ENCODE data around the gene DSC1.

The DSC1 gene

DNA sequence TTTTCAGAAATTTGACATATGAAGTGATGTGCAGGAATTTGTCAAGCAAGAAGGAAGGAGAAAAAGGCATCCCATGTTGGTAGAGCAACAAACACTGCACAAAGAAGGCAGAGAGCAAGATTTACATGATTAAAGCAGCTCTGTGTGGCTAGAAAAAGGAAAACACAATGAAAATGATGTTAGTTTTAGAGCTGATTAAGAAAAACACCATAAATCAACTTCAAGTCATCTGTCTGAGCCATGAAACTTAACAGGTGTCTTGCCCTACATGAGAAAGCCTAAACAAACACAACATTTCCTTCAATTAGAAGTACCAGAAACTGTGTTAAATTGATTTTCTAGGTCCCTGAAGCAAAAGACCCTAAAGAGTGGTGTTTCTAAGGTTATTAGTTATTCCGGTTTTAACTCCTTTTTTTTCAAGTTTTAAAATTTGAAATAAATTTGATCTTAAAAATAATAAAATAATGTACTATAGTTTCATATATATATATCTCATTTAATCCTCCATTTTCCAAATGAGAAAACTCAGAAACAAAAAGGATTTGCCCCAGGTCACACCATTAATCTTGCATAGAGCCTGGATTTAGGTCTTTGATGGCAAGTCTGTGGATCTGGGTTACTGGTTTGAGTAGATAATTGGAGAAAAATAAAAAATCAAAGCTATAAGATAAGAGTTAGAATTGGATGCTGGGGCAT is 8.6 kb upstream of the DSC1 start:
- no peak overlapping the region for H3K4me3 ChIP-seq (ENCODE audit: low read depth, low read length)
- H3K27me3 ChIP-seq (ENCODE audit: control insufficient read depth, insufficient read depth, low read length), result no peaks in the 10 kb centered on the region
- H3K9ac ChIP-seq (ENCODE audit: low read length), result no peak overlapping the region
- H3K36me3 ChIP-seq (ENCODE audit: control insufficient read depth, insufficient read depth, low read length), result no peaks in the 10 kb centered on the region
- peaks cover 2% of the 10 kb centered on the region; the same call in 1 of the 2 replicates for H3K9me3 ChIP-seq (ENCODE audit: control insufficient read depth, insufficient read depth, low read depth, low read length)
- no peak overlapping the region for H3K27ac ChIP-seq (ENCODE audit: low read depth, low read length)
- H3K4me1 ChIP-seq (ENCODE audit: control insufficient read depth, insufficient read depth, low read length), result no peaks in the 10 kb centered on the region

DNA sequence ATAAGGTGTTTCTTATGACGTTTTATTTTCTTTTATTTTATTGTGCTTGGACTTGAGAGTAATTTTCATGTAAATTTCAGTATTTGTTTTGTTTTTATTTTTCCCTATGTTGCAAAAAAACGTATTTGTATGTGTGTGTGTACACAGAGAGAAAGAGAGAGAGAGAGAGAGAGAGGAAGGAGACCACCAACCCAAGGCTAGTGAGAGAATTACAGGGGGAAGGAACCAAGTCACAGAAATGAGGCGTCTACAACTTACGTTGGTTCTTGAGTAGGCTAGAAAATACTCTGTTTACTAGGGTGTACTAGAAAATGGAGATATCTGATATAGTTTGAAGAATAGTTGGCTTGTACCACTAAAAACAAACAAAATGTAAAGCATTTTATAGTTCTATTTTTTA is 7.7 kb upstream of the DSC1 start:
- H3K27me3 ChIP-seq (ENCODE audit: control insufficient read depth, insufficient read depth, low read length), result no peaks in the 10 kb centered on the region
- H3K4me3 ChIP-seq (ENCODE audit: low read depth, low read length), result no peak overlapping the region
- no peaks in the 10 kb centered on the region for H3K4me1 ChIP-seq (ENCODE audit: control insufficient read depth, insufficient read depth, low read length)
- H3K36me3 ChIP-seq (ENCODE audit: control insufficient read depth, insufficient read depth, low read length), result no peaks in the 10 kb centered on the region
- no peaks in the 10 kb centered on the region for H3K9me3 ChIP-seq (ENCODE audit: control insufficient read depth, insufficient read depth, low read depth, low read length)
- H3K9ac ChIP-seq (ENCODE audit: low read length), result no peak overlapping the region
- no peak overlapping the region for H3K27ac ChIP-seq (ENCODE audit: low read depth, low read length)

GRCh38 chr18:31162419-31162793 is 250 bp downstream of the DSC1 start:
- Histone ChIP-seq H3K27me3 (ENCODE audit: control insufficient read depth, insufficient read depth, low read length) (no peaks in the 10 kb centered on the region), H3K9me3 (ENCODE audit: control insufficient read depth, insufficient read depth, low read depth, low read length) (0 out of 2 replicates have a peak, but pooled peaks cover 3% of the 10 kb centered on the region), H3K9ac (ENCODE audit: low read length) (no peak overlapping the region), H3K36me3 (ENCODE audit: control insufficient read depth, insufficient read depth, low read length) (no peaks in the 10 kb centered on the region), H3K4me3 (ENCODE audit: low read depth, low read length) (no peak overlapping the region), H3K4me1 (ENCODE audit: control insufficient read depth, insufficient read depth, low read length) (peaks cover 1% of the 10 kb centered on the region), H3K27ac (ENCODE audit: low read depth, low read length) (no peak overlapping the region)

DNA sequence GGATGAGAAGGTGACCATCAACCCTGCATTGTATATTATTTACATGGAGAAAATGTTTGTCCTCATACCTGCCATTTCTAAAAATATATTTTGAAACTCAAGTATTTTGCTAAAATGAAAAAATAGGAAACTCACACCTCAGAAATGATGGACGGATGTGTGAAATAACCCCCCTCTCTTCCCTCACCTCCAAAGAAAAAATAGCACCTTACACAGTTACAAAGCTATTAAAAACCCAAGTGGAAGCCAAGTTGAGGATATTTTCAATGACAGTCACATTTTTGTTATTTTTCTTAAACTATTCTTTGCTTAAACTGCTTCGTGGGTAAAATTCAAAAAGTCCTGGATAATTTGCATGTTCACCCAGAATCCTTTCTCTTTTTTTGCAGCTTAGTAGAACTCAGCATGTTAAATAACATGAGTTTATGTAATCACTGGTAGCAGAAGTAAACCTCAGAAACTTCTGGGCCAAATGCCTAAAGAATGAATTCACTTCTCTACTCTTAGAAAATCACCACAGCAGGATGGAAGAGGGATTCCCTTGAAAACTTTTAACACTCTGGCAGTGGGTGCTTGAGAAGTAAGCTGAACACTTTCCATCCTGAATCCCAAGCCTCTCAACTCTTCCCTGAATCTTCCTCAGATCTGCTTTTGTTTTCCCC is 768 bp downstream of the DSC1 start:
- Histone ChIP-seq H3K27ac (ENCODE audit: low read depth, low read length) (no peak overlapping the region), H3K27me3 (ENCODE audit: control insufficient read depth, insufficient read depth, low read length) (no peaks in the 10 kb centered on the region), H3K36me3 (ENCODE audit: control insufficient read depth, insufficient read depth, low read length) (no peaks in the 10 kb centered on the region), H3K9me3 (ENCODE audit: control insufficient read depth, insufficient read depth, low read depth, low read length) (0 out of 2 replicates have a peak, but pooled peaks cover 3% of the 10 kb centered on the region), H3K9ac (ENCODE audit: low read length) (no peak overlapping the region), H3K4me1 (ENCODE audit: control insufficient read depth, insufficient read depth, low read length) (peaks cover 6% of the 10 kb centered on the region), H3K4me3 (ENCODE audit: low read depth, low read length) (no peak overlapping the region)

GRCh38 chr18:31156821-31157763 is 5.6 kb downstream of the DSC1 start:
- H3K9me3 ChIP-seq (ENCODE audit: control insufficient read depth, insufficient read depth, low read depth, low read length), result no peaks in the 10 kb centered on the region
- no peaks in the 10 kb centered on the region for H3K27me3 ChIP-seq (ENCODE audit: control insufficient read depth, insufficient read depth, low read length)
- no peaks in the 10 kb centered on the region for H3K36me3 ChIP-seq (ENCODE audit: control insufficient read depth, insufficient read depth, low read length)
- H3K4me3 ChIP-seq (ENCODE audit: low read depth, low read length), result no peak overlapping the region
- peaks cover 6% of the 10 kb centered on the region for H3K4me1 ChIP-seq (ENCODE audit: control insufficient read depth, insufficient read depth, low read length)
- H3K27ac ChIP-seq (ENCODE audit: low read depth, low read length), result no peak overlapping the region
- no peak overlapping the region for H3K9ac ChIP-seq (ENCODE audit: low read length)

DNA sequence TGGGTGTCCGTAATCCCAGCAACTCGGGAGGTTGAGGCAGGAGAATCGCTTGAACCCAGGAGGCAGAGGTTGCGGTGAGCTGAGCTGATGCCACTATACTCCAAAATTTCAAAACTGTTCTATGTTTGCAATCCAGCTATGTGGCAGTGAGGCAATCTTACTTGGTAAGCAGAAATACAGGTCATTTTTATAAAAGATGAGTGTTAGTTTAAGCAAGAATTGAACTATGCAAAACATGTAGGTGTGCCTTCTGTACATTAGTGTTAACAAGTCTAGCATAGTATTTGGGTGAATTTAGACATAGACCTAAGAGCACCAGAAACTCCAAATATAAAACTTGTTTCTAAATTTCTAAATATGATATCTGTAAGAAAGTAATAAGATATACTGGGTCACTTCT is 7.2 kb downstream of the DSC1 start:
- H3K36me3 ChIP-seq (ENCODE audit: control insufficient read depth, insufficient read depth, low read length), result no peaks in the 10 kb centered on the region
- H3K9me3 ChIP-seq (ENCODE audit: control insufficient read depth, insufficient read depth, low read depth, low read length), result no peaks in the 10 kb centered on the region
- H3K4me1 ChIP-seq (ENCODE audit: control insufficient read depth, insufficient read depth, low read length), result peaks cover 6% of the 10 kb centered on the region
- no peak overlapping the region for H3K27ac ChIP-seq (ENCODE audit: low read depth, low read length)
- H3K4me3 ChIP-seq (ENCODE audit: low read depth, low read length), result no peak overlapping the region
- no peak overlapping the region for H3K9ac ChIP-seq (ENCODE audit: low read length)
- H3K27me3 ChIP-seq (ENCODE audit: control insufficient read depth, insufficient read depth, low read length), result no peaks in the 10 kb centered on the region

DNA sequence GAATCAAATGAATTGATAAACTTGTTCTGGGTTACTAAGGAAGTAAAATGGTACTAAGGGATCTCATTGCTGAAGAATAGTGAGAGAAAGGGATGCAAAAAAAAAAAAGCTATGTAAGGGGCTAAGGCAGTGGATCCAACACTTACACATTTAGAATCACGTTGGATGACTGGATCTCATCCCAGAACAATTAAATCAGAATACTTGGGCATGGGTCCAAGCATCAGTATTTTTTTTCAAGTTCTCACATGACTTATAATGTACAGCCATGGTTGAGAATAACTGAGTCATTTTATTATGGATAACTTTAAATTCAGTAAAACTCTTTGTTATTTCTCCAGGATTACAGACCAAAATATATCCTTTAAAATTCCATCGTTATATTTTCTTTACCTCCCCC is 8.5 kb downstream of the DSC1 start:
- no peak overlapping the region for H3K9ac ChIP-seq (ENCODE audit: low read length)
- H3K27me3 ChIP-seq (ENCODE audit: control insufficient read depth, insufficient read depth, low read length), result no peaks in the 10 kb centered on the region
- no peak overlapping the region for H3K27ac ChIP-seq (ENCODE audit: low read depth, low read length)
- H3K36me3 ChIP-seq (ENCODE audit: control insufficient read depth, insufficient read depth, low read length), result no peaks in the 10 kb centered on the region
- H3K9me3 ChIP-seq (ENCODE audit: control insufficient read depth, insufficient read depth, low read depth, low read length), result peaks cover 2% of the 10 kb centered on the region; the same call in 1 of the 2 replicates
- no peak overlapping the region for H3K4me3 ChIP-seq (ENCODE audit: low read depth, low read length)
- peaks cover 6% of the 10 kb centered on the region for H3K4me1 ChIP-seq (ENCODE audit: control insufficient read depth, insufficient read depth, low read length)

DNA sequence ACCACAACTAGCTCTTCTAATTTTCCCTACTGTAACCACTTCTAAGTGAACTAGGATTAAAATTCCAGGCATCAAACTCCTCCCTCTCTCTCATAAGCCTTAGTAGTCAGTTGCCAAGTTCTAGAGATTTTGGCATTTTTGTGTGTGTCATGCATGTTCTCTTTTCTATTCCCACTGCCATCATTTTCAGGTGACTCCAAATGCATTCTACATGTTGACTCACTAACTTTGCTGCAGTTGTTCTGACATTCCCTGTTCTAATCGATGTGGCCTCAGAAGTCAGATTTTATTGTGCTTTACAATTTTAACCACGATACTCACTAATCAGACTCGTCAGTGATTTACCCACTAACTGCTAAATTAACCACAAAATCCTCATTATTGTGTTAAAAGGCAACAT is 13.3 kb downstream of the DSC1 start:
- H3K36me3 ChIP-seq (ENCODE audit: control insufficient read depth, insufficient read depth, low read length), result no peaks in the 10 kb centered on the region
- no peak overlapping the region for H3K9ac ChIP-seq (ENCODE audit: low read length)
- peaks cover 2% of the 10 kb centered on the region; the same call in 1 of the 2 replicates for H3K9me3 ChIP-seq (ENCODE audit: control insufficient read depth, insufficient read depth, low read depth, low read length)
- H3K27me3 ChIP-seq (ENCODE audit: control insufficient read depth, insufficient read depth, low read length), result no peaks in the 10 kb centered on the region
- no peak overlapping the region for H3K27ac ChIP-seq (ENCODE audit: low read depth, low read length)
- H3K4me3 ChIP-seq (ENCODE audit: low read depth, low read length), result no peak overlapping the region
- H3K4me1 ChIP-seq (ENCODE audit: control insufficient read depth, insufficient read depth, low read length), result no peaks in the 10 kb centered on the region

GRCh38 chr18:31148600-31148999 is 14.1 kb downstream of the DSC1 start:
- H3K9ac ChIP-seq (ENCODE audit: low read length), result no peak overlapping the region
- no peak overlapping the region for H3K27ac ChIP-seq (ENCODE audit: low read depth, low read length)
- no peaks in the 10 kb centered on the region for H3K36me3 ChIP-seq (ENCODE audit: control insufficient read depth, insufficient read depth, low read length)
- H3K4me3 ChIP-seq (ENCODE audit: low read depth, low read length), result no peak overlapping the region
- no peaks in the 10 kb centered on the region for H3K27me3 ChIP-seq (ENCODE audit: control insufficient read depth, insufficient read depth, low read length)
- H3K4me1 ChIP-seq (ENCODE audit: control insufficient read depth, insufficient read depth, low read length), result no peaks in the 10 kb centered on the region
- H3K9me3 ChIP-seq (ENCODE audit: control insufficient read depth, insufficient read depth, low read depth, low read length), result peaks cover 2% of the 10 kb centered on the region; the same call in 1 of the 2 replicates

DNA sequence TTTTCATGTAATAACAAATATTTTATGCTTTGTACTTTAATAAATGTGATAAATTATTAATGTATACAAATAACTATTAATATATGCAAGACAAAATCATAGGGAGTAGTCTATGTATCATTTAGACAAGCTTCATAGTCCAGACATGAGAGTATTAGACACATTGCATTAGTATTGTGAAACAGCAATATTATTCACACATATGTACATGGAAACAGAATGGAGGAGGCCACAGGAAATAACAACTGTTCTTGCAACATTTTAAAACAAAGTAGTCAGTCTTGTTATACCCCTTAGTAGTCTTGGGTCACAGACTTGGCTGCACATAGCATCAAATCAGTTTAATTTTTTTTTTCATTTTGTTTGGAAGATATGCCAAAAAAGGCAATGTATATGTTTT is 15.8 kb downstream of the DSC1 start:
- Histone ChIP-seq H3K36me3 (ENCODE audit: control insufficient read depth, insufficient read depth, low read length) (no peaks in the 10 kb centered on the region), H3K4me3 (ENCODE audit: low read depth, low read length) (no peak overlapping the region), H3K9me3 (ENCODE audit: control insufficient read depth, insufficient read depth, low read depth, low read length) (peaks cover 2% of the 10 kb centered on the region; the same call in 1 of the 2 replicates), H3K27ac (ENCODE audit: low read depth, low read length) (no peak overlapping the region), H3K9ac (ENCODE audit: low read length) (no peak overlapping the region), H3K4me1 (ENCODE audit: control insufficient read depth, insufficient read depth, low read length) (no peaks in the 10 kb centered on the region), H3K27me3 (ENCODE audit: control insufficient read depth, insufficient read depth, low read length) (no peaks in the 10 kb centered on the region)

DNA sequence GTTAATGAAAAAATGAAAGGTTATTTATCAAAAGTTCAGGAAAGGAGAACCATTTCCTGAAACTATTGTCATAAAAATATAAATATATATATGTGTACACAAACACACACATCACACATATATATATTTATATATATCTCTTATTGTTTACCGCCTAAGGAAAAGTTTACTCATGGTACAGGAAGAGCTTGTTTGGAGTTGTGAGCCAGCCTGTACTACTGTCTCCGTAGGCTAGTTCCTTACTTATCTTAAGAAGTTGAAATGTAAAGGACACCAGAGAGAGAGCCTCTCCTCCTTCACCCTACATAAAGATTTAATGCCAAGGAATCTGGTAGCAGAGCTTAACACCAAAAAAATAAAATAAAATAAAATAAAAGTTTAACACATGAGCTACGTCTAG is 19.6 kb downstream of the DSC1 start:
- Histone ChIP-seq H3K4me1 (ENCODE audit: control insufficient read depth, insufficient read depth, low read length) (no peaks in the 10 kb centered on the region), H3K36me3 (ENCODE audit: control insufficient read depth, insufficient read depth, low read length) (no peaks in the 10 kb centered on the region), H3K9ac (ENCODE audit: low read length) (no peak overlapping the region), H3K27me3 (ENCODE audit: control insufficient read depth, insufficient read depth, low read length) (no peaks in the 10 kb centered on the region), H3K9me3 (ENCODE audit: control insufficient read depth, insufficient read depth, low read depth, low read length) (no peaks in the 10 kb centered on the region), H3K27ac (ENCODE audit: low read depth, low read length) (no peak overlapping the region), H3K4me3 (ENCODE audit: low read depth, low read length) (no peak overlapping the region)
